GM21447 (cell line): ENCODE results near the gene SCEL.
"Not testable (repeated sequence)": the region's sequence is repeated elsewhere in the genome, so short reads cannot be mapped to it uniquely, and the experiment has no call there.

Source experiments
- ATAC-seq: cut with Tn5 transposase; IDR thresholded peaks from one replicate; pipeline ENCODE4 v1.9.1; 2021; ENCODE audit not compliant: unreplicated experiment

The SCEL gene, protein sequence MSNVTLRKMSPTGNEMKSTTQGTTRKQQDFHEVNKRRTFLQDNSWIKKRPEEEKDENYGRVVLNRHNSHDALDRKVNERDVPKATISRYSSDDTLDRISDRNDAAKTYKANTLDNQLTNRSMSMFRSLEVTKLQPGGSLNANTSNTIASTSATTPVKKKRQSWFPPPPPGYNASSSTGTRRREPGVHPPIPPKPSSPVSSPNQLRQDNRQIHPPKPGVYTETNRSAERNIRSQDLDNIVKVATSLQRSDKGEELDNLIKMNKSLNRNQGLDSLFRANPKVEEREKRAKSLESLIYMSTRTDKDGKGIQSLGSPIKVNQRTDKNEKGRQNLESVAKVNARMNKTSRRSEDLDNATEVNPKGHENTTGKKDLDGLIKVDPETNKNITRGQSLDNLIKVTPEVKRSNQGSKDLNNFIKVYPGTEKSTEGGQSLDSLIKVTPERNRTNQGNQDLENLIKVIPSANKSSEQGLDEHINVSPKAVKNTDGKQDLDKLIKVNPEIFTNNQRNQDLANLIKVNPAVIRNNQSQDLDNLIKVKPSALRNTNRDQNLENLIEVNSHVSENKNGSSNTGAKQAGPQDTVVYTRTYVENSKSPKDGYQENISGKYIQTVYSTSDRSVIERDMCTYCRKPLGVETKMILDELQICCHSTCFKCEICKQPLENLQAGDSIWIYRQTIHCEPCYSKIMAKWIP

DNA sequence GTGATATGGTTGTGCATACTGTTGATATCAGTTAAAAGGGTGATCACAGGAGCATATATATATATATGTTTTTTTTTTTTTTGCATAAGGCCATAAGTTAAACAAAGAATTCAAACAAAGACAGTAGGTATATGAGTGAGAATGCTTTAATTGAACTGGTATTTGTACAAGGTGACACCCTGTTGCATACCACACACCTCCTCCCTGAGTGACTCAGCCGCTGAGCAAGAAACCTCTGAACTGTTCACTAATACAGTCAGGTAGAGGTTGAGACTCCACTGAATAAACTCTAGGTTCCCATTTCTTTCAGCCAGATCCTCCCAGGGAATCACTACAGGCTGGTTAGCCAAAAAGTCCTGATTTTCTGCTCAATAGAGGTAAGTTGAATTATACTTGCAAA lies at the start of gene SCEL:
Gene SCEL (plus strand): TSS at position 259 of the 400 bp plus-strand sequence. CDS start 20,170 bp downstream, outside the sequence.
- no peak for ATAC-seq

GRCh38 chr13:77489566-77490337 lies 45.8 kb upstream of the SCEL start:
- ATAC-seq, result peak; percentile 62

- ATAC-seq, result no peak
Measured at GRCh38 chr13:77492982-77493381, 42.5 kb upstream of the SCEL start.

GRCh38 chr13:77494226-77494625 lies 41.3 kb upstream of the SCEL start:
- ATAC-seq, result no peak

- ATAC-seq, result no peak
Measured at GRCh38 chr13:77497350-77497749, 38.2 kb upstream of the SCEL start.

- ATAC-seq, result no peak
Measured at GRCh38 chr13:77497835-77498234, 37.7 kb upstream of the SCEL start.

DNA sequence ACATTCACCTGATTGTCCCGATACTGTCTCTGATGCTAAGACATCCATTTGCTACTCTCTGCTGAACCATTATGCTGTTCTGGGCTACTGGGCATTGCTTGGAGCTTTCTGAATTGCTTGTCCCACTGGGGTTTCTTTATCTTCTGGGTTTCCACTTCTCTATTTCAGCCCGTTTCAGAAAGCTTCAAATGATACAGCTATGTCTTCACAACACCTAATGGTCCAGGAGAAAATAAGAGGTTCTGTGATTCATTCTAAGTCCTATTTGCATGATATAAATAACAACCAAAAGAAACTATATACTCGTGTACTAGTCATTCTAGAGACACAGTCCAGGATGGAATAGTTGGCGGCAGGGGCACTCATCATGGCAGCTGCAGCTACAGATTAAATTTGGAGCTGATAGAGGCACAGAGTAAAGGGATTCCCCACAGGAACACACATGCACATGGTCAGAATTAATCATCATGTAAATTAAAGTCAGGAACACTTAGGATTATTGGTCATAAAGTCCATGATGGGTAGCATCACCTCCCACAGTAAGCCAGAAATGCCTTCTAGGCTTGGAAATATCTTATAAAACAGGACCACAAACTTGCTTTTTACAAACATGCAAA lies 33.3 kb upstream of the SCEL start:
- ATAC-seq, result peak; percentile 89

- no peak for ATAC-seq
Measured at GRCh38 chr13:77503398-77503797, 32.1 kb upstream of the SCEL start.

- ATAC-seq, result no peak
Measured at GRCh38 chr13:77506874-77507273, 28.6 kb upstream of the SCEL start.

DNA sequence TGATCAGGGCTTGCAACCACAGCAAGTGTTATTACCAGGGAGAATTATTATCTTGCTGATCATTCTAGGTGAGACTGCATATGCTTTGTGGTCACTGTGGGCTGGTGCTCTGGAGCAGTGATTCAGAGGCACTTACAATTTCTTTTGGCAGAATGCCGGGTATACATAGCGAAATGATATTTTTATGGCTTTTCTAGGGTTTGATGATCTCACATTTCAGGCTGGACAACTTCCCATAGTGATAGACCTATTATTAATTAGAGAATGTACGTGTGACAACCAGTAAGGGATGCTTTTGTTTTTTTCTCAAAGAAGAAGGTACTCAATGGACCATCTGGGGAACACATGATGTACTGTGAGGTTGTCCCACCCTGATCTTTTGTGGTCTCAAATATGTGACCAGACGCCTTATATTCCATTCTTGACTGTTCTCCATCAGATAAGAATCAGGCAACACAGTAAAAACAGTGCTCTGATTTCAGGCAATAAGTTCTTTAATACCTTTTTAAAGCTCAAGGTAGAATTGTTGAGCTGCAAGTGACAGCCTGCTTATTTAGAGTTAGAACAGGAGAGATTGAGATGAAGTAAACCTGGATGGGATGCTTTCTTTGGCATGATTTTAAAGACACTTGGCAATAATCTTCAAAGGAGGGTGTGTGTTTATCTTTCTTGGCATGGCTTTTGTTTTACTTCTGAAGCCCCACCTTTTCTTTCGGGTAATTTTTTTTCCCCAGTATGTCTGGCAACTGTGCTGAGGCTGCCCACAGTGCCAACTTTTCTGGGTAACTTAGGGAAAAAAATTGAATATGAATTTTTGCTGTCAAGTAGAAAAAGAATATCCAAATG lies 27.4 kb upstream of the SCEL start:
- ATAC-seq, result no peak

DNA sequence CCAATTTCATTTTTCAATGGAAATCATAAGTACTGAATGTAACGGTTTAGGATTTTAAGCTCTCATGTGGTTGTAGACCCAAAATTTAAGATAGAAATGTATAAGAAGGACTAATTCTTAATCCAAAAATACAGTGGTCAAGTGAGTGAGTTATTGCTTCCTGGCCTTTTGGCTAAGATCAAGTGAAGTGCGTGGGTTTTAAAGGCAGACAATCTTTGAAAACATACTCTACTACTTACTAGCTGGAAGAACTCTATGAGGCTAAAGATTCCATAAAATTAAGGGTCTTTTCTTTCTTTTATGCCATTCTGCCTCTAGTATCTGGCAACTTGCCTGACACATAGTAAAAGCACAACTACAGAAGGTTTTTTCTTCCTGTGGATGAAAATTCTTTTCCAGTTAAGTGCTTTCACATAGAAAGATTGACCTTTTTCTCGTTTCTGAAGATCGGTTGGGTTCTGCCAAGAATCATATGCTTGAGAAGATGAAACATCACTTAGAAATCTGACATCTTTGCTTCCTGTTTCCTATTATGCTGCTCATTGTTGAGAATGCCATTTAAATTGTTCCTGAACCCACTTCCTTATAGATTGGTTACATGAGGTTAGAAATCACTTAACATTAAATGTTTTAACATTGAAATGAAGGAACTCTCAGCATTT lies 26.4 kb upstream of the SCEL start:
- ATAC-seq, result no peak

DNA sequence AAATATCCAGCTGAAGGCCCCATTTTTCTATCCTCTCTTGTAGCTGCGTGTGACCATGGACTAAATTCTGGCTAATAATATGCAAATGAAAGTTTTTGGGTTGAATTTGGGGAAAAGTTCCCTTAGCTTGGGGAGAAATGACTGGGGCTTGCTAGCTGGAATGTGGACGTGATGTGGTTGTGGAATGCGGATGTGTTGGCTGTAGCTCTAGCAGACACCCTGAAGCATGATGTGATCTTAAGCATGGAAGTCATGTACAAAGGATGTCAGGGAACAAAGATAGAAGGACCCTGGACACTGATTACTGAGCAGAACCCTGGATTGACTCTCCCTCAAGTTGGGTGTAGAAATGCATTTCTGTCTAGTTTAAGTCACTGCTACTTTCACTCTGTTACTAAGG lies 25.4 kb upstream of the SCEL start:
- ATAC-seq, result no peak

- no peak for ATAC-seq
Measured at GRCh38 chr13:77511552-77511951, 24.0 kb upstream of the SCEL start.

DNA sequence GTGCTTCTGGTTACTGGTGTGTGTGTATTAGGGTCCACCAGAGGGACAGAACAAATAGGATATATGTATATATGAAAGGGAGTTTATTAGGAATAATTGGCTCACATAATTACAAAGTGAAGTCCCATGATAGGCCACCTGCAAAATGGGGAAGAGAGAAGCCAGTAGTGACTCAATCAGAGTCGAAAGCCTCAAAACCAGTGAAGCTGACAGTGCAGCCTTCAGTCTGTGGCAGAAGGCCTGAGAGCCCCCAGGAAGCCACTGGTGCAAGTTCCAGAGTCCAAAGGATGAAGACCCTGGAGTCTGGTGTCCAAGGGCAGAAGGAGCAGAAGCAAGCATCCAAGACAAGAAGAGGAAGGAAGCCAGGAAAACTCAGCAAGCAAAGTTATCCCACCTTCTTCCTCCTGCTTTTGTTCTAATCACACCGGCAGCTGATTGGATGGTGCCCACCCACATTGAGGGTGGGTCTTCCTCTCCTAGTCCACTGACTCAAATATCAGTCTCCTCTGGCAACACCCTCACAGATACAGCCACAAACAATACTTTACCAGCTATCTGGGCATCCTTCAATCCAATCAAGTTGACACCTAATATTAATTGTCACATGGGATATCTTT lies 21.7 kb upstream of the SCEL start:
- peak; percentile 74 for ATAC-seq

- ATAC-seq, result peak; percentile 88
Measured at GRCh38 chr13:77514336-77514726, 21.2 kb upstream of the SCEL start.

- no peak for ATAC-seq
Measured at GRCh38 chr13:77515785-77516184, 19.7 kb upstream of the SCEL start.

- peak; percentile 32 for ATAC-seq
Measured at GRCh38 chr13:77516342-77516789, 19.1 kb upstream of the SCEL start.

GRCh38 chr13:77518266-77518665 lies 17.2 kb upstream of the SCEL start:
- no peak for ATAC-seq

DNA sequence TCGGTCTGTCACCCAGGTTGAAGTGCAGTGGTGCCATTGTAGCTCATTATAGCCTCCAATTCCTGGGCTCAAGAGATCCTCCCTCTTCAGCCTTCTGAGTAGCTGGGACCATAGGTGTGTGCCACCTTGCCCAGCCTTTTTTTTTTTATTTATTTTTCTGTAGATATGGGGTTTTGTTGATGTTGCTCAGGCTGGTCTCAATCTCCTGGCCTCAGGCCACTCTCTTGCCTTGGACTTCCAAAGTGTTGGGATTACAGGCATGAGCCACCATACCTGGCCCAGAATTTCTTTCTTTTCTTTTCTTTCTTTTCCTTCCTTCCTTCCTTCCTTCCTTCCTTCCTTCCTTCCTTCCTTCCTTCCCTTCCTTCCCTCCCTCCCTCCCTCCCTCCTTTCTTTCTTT lies 16.1 kb upstream of the SCEL start:
- ATAC-seq, result not testable (repeated sequence)
